Stimulated activated CD4-positive, alpha-beta T cell treated with anti-CD3 and anti-CD28 coated beads, Interleukin-1b, Interleukin-23, amount 100 ng/mL, for 4 hours (primary cell): ENCODE measurements around the gene PARD3B.

Experiments
- DNase-seq, 2 donors: peaks; one replicate each; pipeline ENCODE4 v3.0.0-alpha.2; 2020; ENCODE audit warnings: low read depth in 2 of 2

The PARD3B gene

DNA sequence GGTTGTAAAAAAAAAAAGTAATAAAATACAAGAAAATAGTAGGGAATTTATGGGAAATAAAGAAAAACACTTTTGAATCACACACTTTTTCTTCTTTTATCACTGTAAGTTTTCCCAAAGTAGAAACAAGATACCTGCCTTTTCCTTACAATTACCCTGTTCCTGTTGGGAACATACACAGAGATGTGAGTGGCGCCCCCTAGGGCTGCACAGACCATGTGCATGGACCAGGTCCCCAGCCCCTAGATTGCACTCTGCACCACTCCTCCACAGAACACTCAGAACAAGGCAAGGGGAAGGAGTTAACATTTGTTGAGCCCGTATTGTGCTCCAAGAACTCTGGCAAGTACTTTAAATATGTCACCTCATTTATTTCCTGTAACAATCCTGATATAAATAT is 1018.4 kb downstream of the PARD3B start:
- DNase-seq, result no peak

DNA sequence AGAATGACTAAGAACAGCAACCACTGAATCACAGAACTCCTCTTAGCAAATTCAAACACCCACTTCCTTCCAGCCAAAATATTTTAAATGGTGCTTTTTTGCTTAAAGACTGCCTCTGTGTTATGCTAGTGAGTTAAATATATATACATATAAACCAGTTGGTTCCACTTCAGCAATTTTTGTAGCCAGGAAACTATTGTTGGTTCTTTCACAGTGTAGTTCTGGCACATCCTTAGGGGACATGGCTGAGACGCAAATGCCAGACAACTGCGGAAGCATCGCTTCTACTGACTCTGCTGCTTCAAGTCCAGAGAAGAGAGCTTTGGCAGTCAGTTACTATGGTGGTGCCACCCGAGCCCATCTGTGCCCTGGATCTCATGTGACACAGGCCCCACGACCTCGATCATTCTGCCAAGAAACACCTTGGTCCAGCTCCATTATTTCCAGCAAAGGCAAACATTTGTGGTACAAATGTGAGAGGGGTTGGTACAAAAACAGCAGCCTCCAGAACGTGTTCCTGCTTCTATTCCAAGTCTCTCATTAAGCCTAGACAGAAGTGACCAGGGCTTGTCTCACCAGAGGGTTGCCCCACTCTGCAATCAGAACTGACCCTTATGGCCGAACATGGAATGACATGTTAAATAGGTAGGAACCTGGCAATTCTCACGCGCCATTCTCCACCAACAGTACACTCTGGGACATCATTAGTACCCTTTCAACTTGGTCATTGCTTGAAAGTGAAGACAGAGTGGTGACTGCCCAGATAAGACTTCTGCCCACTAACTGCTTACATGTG is 1019.3 kb downstream of the PARD3B start:
- DNase-seq, result no peak

DNA sequence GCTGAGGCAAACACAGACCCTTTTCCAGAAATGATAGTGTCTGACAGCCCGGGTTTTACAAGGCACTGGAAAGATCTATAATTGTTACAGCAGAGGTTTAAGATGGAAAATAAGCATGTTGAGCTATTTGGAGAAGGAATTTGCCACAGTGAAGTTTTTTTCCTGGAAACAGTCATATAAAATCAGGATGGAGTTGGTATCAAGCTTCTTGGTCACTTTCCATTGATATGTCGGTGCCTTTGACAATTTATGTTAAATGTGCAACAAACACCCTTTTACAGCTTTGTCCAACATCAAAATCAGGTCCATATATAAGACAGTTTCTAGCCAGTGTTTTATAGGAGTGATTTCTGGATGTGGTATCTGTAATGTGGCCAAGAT is 1019.9 kb downstream of the PARD3B start:
- no peak for DNase-seq

DNA sequence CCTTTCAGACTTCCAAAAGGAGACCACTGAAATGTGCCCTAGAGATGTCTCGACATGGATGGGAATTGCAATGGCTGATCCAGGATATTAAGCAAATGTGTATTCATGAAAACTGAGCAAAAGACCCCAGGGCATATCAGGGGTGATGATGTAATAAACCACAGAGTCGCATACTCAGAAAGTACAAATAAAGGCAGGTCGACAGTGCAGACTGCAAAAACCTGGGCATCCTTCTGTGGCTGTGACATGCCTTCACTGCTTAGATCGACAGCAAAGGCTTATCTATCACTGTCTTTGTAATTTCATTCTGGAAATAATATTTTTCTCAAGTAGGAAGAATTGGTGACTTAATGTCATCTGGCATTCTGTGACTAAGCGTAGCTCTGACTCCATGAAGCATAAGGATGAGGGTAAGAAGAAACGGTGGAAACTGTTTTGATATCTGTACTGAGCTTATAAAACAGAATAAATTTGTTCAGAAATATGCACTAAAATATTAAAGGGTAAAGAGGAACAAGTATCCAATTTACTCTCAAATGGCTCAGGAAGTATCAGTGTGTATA is 1021.4 kb downstream of the PARD3B start:
- DNase-seq, result no peak

DNA sequence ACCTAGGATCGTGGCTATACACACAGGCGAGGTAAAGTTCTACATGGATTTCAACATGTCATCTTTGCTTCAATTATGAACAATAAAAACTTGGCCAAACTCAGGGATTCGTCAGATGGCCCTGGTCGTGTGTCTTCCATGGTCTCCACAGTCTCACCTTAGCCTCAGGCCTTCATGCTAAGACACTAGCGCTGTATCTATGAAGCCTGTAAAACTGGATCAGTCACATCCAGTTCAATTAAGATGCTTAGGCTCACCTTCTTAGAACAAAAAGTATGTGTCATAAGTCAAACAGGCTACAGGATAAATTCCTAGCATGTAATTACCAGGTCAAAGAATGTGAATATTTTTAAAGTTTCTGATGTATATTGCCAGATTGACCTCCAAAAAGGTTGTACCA is 1023.3 kb downstream of the PARD3B start:
- no peak for DNase-seq

DNA sequence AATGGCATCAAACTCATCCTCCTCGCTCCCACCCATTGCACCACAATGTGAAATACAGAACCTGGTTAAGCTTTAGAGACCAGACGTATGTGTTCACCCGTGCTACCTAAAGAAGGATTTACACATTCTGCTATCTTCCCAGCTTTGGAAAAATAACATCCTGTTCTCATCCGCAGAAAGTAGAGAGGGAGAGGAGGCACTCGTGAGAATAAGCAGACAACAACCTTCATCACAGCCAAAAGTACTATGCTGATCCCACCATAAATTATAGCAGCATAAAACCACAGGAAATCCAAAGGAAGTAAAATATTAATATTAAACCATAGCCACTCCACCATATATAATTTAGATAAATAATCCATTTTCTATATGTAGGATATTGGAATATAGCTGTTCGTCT is 1025.4 kb downstream of the PARD3B start:
- DNase-seq, result no peak

DNA sequence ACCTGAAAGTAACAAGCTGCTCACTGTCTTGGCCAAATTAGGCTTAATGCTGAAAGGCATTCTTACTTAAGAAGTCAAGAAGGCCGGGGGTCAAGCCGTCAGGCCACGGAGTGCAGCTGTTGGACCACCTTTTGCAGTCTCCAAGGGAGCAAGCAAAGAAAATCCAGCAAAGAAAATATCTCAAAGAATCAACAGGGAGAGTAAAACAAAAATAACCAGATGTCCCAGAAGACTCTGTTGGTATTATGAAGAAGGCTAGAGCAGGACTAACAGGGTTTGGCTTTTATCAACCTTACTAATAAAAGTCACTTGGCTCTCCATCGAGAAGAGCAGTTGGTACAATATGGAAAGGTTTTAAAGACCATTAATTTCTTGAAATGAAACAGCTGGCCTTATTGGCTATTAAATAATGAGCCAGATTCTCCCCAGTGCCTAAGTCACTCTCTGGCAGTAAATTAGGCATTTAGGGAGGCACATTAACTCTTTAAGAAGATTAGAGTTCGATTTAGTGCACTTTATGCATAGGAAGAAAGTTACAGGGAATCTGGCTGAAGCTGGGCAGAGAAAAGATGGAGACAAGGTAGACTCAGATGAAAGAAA is 1026.2 kb downstream of the PARD3B start:
- DNase-seq, result no peak

DNA sequence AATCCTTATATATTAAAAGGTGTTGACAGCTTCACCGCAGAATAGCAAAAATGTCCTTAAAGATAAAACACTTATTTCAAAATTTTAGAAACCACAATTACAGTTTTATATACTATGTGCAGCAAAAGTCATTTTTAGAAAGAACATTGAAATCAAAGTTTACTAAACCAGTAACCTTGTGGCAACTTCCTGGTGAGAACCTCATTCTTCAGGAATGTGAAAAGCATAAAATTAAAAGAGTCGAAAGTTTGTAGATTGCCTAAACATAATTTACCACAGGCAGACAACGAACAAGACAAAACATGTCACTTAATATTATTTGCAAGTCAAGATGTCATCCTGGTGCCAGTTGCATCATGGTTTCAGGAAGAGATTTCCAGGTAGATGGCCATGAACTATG is 1028.7 kb downstream of the PARD3B start:
- no peak for DNase-seq

DNA sequence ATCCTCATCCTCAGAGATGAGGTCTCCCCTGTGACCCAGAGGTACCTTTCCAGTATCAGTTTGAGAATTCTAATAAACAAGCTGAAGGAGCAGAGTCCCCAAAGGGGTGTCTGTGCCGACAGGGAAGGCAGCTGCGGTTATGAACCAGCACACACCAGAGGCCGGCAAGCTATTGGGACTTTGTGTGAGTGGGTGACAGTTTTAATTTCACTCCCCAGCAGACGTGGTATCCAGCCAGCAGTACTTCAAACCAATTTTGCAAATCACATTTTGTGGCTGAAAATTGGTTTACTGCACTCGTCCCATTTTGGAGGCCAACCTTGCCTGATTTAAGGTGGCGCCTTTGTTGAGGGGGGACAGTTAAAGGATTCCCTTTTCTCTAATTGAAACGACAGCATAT is 1034.1 kb downstream of the PARD3B start:
- no peak for DNase-seq

DNA sequence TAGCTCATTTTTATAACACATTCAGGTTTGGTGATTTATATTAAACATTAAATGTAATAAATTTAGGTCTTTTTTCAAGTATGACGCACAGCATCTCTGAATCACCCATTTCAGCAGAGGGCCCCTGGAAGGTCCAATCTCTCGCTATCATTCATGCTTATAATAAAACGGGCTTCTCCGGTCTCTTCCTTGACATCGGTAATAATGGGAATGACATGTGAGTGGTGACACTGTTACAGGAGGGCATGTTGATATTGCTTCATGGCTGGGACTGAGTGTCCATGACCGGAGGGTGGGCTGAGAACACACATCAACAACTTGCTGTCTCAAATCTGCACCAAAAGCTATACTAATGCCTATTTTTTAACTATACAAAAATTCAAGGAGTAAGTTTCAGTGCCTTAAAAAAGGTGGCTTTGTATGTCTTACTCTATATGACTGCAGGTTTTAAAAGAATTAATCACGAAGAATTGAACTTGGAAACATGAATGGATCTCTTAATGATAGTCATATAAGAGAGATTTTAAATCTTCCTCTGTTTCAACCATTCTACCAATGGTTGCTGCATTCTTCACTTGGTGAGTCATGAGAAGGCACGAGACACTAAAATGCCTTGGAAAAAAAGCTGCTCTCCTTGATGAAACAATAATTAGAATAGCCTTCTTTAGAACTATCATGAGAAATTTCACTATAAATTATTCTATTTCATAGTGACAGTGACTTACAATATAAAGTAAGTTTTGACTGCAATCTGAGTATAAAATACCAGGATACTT is 1035.1 kb downstream of the PARD3B start:
- DNase-seq, result no peak

DNA sequence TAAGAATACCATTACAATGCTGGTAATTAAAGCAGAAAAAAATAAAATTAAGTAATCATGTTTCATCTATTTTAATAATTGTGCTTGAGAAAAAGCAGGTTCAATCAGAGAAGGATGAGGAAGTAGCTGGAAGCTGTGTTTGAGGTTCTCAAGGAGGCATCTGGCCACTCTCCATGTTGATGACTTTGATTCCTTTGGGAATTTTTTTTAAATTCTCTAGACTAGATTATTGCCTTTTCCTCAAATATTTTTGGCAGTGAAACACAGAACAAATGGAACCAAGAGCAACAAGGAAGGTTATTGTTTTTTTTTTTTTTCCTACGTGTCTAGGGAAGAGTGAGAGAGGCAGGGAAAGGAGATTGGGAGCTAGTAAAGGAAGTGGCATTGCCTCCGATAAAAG is 1037.1 kb downstream of the PARD3B start:
- DNase-seq, result no peak

DNA sequence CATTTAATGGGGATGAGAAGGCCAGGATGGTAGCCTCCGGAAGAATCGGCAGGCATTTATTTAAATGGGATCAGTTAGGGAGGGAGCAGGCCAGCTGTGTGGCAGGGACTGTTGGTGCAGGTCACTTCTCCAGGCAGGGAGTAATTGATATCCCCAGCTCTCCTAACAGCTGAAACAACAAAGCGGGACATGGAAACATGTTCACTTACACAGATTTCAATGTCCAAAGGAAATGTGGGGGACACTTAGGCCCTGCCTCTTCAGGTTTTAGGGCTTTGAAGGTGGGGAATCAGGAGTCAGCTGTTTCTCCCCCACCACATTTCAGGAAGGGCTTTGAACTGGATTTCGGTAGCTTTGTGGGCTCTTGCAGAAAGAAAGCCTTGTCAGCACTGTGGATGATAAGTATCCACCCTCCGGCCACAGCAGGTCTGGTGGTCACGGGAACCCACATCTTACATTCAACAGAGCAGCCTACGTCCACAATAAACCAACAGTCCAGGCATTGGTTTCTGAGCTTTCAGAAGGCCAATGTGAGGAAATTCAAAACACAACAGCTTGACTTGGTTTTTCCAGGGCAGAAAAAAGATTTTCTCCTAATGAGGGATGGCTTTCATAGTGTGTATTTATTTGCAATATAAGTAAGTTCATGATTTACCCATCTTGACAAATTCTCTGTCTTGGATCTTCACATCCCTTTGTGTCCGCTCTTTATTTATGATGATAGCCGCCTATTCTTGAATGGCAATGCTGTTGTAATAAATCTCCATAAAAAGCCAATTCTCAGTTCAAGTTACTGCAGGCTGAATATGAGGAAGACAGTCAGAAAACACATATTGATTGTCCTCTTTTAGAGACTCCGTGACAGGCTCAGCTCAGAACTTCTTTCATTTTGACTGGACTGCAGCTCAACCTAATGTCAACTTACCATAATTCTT is 1040.4 kb downstream of the PARD3B start:
- no peak for DNase-seq

DNA sequence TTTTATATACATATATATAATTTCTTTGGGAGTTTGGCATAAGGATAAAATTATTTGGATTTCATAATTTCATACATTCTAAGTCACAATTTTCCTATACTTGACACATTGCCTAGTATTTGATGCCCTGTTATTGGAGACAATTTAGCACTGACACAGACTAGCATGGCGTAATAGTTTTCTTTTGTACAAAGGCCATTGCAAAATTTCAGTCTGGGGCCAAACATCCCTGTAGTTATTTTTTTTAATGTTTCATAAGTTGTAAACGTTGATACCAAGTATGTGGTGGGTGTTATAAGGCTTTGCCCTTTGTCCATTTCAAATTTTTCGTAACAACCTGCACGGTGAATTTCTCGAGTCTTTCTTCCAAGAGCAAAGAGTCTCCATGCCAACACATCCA is 1041.4 kb downstream of the PARD3B start:
- DNase-seq, result no peak

DNA sequence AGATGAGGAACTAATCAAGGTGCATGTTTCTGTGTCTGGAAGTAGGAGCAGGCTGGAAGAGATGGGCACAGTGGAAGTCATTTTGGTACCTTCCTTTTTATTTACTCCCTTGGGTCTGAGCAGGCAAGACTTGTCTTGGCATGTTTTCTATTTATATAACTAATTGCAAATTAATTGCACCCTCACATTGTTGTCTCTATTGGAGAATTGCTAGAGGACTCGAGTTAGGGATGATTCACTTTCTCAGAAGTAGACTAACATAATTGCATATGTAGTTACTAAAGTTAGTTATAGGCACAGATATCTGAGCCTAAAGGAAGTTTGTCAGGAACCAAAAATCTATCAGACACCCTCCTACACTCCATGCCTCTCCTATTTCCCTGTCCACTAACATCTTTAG is 1044.2 kb downstream of the PARD3B start:
- no peak for DNase-seq

DNA sequence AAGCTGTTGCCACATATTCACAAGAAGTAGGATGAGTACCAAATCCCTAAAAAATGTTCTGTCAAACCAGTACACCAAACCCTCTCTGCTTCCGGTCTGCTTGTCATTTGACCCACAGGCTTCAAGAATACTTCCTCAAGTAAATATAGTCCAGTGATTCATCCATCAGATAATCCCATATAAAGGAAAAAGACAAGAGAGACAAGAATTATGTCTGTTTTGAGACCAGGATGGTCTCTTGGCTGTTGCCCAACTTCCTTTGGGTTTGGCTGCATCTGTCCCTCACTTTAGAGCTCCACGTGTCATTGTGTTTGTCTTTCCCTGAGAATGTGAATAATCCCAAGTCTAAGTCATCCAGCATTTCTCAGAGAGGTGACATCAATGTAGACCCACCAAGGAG is 1045.5 kb downstream of the PARD3B start:
- DNase-seq, result no peak

DNA sequence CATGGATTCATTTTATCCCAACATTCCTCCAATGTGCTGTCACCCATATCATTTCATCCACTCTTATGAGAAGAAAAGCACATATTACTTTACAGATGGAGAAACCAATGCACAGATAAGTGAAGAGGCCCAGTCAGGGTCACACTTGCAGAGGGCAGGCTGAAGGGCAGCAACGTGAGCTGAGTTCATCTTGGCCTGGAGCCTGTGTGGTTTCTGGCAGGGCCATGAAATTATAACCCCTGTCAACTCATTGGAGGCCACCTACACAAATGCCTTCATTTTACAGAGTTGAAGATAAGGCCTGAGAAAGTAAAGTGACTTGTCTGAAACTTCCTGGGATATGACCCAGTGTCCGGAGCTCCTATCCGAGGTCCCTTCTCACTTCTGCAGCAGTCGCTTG is 1048.6 kb downstream of the PARD3B start:
- no peak for DNase-seq

DNA sequence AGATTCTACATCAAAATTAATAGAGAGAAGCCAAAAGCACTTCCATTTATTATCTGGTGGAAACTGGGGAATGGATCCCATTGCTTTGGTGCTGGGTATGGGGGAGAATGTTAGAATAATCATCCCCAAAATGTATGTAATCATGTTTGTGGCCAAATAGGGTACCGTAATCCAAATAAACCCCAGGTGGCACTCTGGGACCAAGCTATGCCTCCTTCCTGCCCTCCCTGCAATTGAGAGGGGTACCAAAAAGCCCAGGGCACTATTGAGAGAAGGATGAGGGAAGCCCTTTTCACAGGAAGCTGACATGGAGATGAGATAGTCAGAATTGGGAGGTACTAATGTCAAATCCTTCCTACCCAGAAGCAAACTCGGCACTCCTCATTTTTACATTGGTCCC is 1051.3 kb downstream of the PARD3B start:
- DNase-seq, result no peak

DNA sequence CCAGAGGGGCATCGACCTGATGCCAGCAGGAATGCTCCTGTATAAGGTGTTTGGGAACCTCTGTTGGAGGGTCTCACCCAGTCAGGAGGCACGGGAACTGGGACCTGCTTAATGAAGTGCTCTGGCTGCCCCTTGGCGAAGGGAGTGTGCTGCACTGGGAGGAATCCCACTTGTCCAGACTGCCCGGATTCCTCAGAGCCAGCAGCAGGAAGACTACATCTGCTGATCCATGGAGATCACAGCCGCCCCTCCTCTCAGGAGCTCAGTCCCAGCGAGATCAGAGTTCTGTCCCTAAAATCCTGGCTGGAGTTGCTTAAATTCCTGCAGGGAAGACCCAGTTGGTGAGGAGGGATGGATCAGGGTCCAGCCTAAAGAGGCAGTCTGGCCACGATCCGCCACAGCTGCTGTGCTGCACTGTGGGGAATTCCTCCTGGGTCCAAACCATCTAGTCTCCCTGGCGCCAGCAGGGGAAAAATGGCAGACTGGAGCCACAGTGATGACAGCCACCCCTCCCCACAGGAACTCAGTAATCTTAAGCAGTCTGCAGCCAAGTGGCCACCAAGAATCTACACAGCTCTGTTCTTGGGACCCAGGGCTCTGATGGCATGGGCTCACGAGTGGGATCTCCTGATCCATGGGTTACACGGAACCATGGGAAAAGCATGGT is 1060.5 kb downstream of the PARD3B start:
- no peak for DNase-seq

DNA sequence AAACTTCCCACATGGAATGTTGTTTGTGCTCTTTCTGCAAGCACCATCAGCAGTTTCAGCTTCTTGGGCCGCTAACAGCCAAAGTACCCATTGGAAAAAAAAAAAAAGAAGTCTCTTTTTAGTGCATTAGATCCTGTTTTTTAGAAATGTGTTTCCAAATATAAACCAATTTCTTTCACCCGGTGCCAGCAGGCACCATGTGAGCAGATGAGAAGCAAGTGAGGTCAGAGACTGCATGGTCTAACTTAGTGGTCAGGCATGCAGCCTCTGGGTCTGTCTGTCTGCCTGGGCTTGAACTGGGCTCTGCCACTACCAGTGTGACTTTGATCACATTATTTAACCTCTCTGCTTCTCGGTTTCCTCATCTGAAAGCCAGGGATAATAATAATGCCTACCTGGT is 1061.9 kb downstream of the PARD3B start:
- DNase-seq, result no peak

DNA sequence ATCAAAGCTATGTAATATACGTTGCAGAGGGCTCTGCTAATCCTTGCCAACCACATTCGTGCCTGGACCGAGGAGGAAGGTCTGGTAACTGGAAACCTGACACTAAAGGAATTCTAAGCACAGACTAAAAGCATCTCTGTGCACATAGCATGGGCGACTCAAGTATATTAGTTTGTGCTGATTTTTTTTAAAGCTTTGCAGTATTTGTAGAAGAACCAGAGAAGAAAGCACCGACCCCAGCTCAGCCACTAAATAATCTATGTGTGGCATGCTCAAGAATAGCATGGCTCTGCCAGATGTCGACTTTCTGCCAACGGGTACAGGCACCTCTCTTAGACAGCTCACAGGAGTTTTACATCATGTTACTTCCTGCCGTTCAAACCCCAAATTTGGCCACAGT is 1063.8 kb downstream of the PARD3B start:
- DNase-seq, result no peak

DNA sequence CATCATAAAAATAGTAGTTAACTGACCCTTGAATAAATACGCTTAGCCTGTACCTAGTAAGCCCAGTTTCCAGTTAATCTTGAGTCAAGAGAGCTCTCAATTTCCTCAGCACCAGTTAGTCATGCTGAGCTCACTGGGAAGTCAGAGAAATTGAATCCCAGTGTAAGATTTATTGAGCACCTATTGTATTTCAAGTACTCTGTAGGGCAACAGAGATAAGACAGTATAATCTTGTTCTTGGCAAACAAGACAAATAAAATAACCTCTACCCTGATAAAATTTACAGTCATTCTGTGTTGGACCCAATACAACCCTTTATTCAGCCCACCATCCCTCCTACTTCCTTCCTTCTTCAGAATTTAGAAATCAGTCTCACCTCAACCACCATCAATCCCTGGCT is 1065.2 kb downstream of the PARD3B start:
- DNase-seq, result no peak
